ENCODE results near the gene EVI5.

GRCh38 chr1:92784021-92784638 is 778 bp downstream of the EVI5 start:
- TF ChIP-seq MAX (IDR thresholded peaks at IDR 0.05; ENCODE audit: low read depth, low read length), result no peak
- TF ChIP-seq CEBPB (IDR thresholded peaks at IDR 0.05; ENCODE audit: borderline replicate concordance in 1 of 2, low read depth in 2 of 2, low read length in 2 of 2), result no peak
